Measurements from ENCODE around the gene VWDE.

- no peak for TF ChIP-seq POLR2AphosphoS5 (IDR thresholded peaks at IDR 0.05; ENCODE audit: low read depth, low read length)
- TF ChIP-seq ZFP36 (IDR thresholded peaks at IDR 0.05; ENCODE audit: borderline replicate concordance, low read depth, low read length, partially characterized antibody) = no peak
- no peak for TF ChIP-seq MAFF (IDR thresholded peaks at IDR 0.05; ENCODE audit: low read depth, low read length)
Observed at GRCh38 chr7:12444785-12445184, 41.1 kb upstream of the VWDE start.

Data from HepG2 (cell line).